GM18508 (cell line): Measurements from ENCODE around the gene C1QTNF1.

ENCODE experiments used
- ATAC-seq: cut with Tn5 transposase; IDR thresholded peaks from one replicate; pipeline ENCODE4 v1.9.1; 2021; ENCODE audit warnings: moderate number of reproducible peaks; ENCODE audit not compliant: insufficient read depth, unreplicated experiment

C1QTNF1 gene

GRCh38 chr17:78991906-78992532 lies 31.9 kb upstream of the C1QTNF1 start:
- no peak for ATAC-seq

- no peak for ATAC-seq
Measured at GRCh38 chr17:78992542-78993212, 31.3 kb upstream of the C1QTNF1 start.

- ATAC-seq: no peak
Measured at GRCh38 chr17:78993241-78993956, 30.6 kb upstream of the C1QTNF1 start.

- ATAC-seq: no peak
Measured at GRCh38 chr17:78993981-78994671, 29.8 kb upstream of the C1QTNF1 start.

GRCh38 chr17:78995022-78995760 lies 28.8 kb upstream of the C1QTNF1 start:
- no peak for ATAC-seq

GRCh38 chr17:78995761-78996451 lies 28.1 kb upstream of the C1QTNF1 start:
- no peak for ATAC-seq

GRCh38 chr17:78996781-78997201 lies 27.2 kb upstream of the C1QTNF1 start:
- ATAC-seq: no peak

- no peak for ATAC-seq
Measured at GRCh38 chr17:78997231-78997741, 26.7 kb upstream of the C1QTNF1 start.

GRCh38 chr17:78997881-78998280 lies 26.1 kb upstream of the C1QTNF1 start:
- ATAC-seq: no peak

GRCh38 chr17:78998311-78999055 lies 25.5 kb upstream of the C1QTNF1 start:
- no peak for ATAC-seq

GRCh38 chr17:78999056-78999768 lies 24.8 kb upstream of the C1QTNF1 start:
- ATAC-seq: no peak

GRCh38 chr17:78999947-79000395 lies 24.0 kb upstream of the C1QTNF1 start:
- no peak for ATAC-seq

GRCh38 chr17:79000396-79001189 lies 23.4 kb upstream of the C1QTNF1 start:
- no peak for ATAC-seq

GRCh38 chr17:79001190-79002020 lies 22.6 kb upstream of the C1QTNF1 start:
- ATAC-seq: no peak

GRCh38 chr17:79002291-79002690 lies 21.7 kb upstream of the C1QTNF1 start:
- no peak for ATAC-seq

GRCh38 chr17:79002796-79003593 lies 21.0 kb upstream of the C1QTNF1 start:
- no peak for ATAC-seq
